HL-60/S4 treated with phorbol 12-myristate 13-acetate at 8.2 ng/mL for 4 days and 3 days (cell line): ENCODE measurements around the gene AMER2.
"Not testable (repeated sequence)": the region's sequence is repeated elsewhere in the genome, so short reads cannot be mapped to it uniquely, and the experiment has no call there.

Experiments
- in situ Hi-C: fragments of 300-500 bp; cut with MboI; formaldehyde crosslinking; loops from 2 replicates; pipeline ENCODE4 v1.15.0; 2022; ENCODE audit warnings: low sequenced_read_pairs

The AMER2 gene

DNA sequence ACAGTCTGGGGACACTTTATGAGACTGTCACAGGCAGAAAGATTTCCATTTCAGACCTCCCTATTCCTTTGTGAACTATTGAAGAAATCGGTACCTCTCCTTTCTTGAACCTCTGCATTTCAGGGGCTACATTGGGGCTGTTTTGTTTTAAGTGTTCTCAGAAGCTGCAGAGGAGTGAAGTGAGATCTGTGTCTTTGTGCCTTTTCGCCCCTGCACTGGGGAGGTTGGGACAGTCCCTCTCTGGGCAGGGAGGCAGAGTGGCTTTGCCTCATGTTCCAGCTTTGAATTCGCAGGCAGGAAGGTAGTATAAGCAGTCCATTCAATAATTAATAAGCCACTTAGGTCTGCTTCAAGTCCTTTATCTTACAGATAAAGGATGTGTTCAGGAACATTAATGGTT, 9.5 kb upstream of the AMER2 start:
- in situ Hi-C loops, result no loop called here

DNA sequence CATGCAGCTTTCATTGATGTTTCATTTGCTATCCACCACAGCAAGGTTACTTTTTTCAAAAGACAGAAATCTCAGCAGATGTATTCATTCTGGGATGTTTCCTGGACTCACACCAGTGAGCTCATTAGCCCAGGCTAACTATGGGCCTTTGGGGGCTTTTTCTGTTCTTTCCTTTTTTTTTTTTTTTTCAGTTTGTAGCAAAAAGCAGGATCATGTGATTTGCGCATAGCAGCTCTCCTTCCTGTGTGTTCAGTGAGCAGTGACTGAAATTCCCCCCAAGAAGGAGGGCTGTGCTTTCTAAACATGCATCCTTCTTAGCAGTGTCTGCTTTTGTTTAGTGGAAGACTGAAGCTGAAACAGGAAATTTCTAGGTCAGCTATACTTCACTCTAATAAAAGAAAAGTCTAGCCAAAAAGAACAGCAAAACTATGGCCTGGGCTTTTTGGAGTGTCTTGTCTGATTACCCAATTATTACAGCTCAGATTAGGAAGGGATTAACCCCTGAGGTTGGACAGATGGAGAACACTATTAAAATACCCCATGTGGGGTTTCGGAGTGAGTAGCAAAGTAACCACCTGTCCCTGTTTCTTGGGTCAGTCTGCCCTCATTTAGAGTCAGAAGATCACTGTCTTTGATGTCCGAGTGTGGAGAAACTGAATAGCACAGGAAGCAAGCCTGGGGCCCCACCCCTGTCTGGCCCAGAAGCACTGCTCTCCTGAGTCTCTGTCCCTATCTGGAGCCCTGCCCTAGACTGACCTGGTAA, 8.9 kb upstream of the AMER2 start:
- in situ Hi-C loops, result no loop called here

DNA sequence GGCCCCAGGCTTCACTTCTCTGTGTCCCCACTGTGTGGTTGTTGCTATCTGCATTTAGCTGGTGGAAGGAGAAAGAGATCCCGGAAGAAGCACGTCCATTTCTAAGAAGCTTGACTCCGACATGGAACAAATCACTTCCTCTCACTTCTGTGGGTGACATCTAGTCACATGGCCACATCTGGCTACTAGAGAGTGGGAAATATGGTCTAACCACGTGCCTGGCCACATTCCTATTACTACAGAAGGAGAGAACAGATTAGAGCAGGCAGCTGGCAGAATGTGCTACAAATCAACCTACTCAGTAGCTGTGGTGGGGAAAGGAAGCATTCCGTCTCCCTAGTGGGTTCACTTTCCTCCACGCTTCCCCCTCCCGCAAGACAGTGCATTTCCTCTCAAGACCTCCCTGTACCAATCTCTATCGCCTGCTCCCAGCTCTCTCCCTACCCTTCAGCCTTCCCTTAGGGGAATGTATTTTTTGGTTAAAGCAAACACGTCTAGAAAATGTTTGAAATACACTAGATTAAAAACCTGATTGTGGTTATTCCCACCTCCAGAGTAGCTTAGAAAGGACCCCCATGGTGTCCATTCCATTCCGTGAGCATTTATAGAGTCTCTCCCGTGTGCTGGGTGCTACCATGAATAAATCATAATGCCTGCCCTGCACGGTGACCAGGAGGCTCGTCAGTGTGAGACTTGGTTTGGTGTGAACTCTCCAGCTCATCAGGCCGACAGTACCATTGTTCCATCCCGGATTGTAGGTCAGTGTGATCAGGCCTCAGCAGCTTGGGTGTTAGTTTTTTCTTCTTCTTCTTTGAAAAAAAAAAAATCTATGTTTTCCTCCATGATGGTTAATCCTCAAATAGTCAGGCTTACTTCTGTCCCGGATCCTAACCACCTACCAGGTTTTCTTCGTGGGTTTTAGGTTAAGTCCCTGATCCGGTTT, 8.0 kb upstream of the AMER2 start:
- in situ Hi-C loops, result no loop called here

DNA sequence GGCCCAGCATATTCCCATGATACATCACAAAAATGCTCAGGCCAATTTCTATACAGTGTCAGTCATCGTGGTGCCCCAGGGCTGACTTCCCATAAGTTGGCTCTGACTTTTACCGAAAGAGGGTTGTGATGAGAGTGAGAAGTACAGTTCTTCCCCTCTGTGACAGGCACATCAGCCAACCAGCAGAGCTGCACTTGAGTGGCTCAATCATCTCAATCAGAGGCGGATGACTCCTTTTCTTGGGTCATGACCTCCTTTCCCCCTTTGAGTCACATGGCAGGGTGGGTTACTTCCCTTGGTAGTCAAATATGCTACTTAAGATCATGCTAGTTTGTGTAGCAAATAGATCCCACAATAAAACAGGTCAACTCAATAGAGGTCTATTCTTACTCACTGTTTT, 6.9 kb upstream of the AMER2 start:
- in situ Hi-C loops, result no loop called here

DNA sequence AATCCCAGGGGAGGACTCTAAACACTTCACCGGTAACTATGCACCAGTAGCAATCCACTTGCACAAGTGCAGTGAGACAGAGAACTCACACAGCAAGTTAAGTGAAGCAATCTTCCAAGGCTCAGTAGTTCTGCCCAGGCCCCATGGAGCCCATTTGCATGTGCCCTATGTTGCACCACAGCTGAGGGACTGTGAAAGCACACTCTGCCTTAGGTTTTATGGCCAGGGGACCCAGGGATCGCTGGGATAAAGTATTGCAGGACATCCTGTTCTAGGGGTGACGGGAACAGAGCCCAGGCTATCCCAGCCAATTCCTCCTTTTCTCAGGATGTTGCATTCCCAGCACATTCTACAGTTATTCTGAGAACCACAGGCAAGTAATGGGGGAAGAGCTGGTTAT, 6.0 kb upstream of the AMER2 start:
- in situ Hi-C loops, result no loop called here

- in situ Hi-C loops, result no loop called here
These were observed 5.5 kb upstream of the AMER2 start for GRCh38 chr13:25177636-25178035.

GRCh38 chr13:25177012-25177411, 4.9 kb upstream of the AMER2 start:
- in situ Hi-C loops, result no loop called here

DNA sequence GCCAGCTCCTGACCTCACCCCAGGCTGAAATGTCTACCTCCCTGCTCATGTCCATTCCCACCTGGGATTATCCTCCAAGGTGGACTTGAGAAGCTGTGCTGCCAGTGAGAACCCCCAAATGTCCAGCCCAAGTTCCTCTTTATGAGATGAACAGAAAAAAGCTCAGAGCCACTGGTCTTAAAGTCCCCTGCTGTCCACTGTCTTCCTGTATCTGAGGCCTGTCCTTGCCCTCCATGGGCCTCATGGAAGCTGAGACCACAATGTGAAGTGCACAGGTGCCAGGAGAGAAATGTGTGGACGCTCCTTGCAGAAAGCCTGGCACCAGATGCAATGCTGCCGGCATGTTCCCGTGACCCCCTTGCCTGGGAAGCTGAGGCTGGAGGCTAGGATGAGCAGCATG, 3.3 kb upstream of the AMER2 start:
- in situ Hi-C loops, result no loop called here

DNA sequence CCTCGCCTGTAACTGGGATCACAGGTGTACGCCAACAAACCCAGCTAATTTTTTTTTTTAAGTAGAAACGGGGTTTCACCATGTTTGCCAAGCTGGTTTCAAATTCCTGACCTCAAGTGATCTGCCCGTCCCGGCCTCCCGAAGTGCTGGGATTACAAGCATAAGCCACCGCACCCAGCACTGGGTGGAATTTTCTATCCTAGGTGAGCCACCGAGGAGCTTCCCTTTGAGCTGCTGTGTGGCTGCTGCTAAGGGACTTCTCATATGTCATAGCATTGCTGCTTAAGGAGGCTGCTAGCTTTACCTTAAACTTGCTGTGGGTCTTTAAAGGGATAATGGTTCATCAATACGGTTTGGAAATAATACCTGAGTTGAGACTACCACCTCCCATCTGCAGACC, 2.9 kb upstream of the AMER2 start:
- in situ Hi-C loops, result no loop called here

- in situ Hi-C loops, result no loop called here
These were observed 2.2 kb upstream of the AMER2 start for GRCh38 chr13:25174304-25174703.

DNA sequence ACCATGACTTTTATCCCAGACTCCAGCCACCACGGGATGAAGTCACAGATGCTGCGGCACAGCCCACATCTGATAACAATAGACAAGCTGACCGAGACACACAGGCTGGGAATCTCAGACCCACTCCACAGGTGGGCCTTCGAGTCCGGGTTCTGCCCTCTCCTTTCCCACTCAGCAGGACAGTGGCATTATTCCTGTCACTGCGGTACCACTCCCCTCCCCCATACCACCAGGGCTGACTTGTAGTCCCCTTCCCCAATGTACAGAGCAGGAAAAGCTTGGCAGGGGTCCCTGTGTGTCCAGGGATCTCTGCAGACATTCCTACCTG, 179 bp upstream of the AMER2 start:
- in situ Hi-C loops, result no loop called here

DNA sequence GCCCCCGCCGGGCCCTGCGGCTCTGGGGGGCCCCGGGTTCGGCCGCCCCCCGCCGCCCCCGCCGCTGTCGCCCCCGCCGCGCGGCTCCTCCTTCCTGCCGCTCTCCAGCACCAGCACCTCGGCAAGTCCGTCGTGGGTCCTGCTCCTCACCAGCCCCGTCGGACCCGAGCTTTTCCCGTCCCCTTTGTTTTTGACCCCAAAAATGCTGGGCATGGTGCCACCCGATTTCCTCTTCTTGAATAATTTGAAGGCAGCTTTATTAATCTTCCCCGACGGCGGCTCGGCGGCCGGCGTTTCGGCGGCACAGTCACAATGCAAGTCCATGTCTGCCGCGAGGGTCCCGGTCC, 945 bp downstream of the AMER2 start:
- in situ Hi-C loops, result no loop called here

GRCh38 chr13:25170554-25171111, 1.5 kb downstream of the AMER2 start:
- in situ Hi-C loops, result no loop called here

GRCh38 chr13:25169951-25170553, 2.0 kb downstream of the AMER2 start:
- in situ Hi-C loops, result no loop called here

DNA sequence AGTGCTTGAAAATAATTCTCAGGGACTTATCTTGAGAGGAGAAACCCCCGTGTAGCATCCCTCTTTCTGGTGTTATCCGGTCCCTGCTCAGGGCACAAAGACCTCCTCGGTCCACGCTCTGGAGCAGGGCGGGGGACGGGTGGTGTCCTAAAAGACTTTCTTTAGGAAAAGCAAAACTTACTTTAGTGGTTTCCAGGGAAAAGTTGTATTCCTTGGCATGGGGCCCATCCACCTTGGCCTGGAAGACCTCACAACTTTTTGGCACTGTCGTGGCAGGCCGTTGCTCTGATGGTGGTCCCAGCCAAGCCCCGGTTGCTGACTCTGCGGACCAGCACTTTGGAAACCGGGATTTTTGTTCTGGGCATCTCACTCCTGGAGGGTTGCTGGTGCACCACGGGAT, 2.7 kb downstream of the AMER2 start:
- in situ Hi-C loops, result no loop called here

DNA sequence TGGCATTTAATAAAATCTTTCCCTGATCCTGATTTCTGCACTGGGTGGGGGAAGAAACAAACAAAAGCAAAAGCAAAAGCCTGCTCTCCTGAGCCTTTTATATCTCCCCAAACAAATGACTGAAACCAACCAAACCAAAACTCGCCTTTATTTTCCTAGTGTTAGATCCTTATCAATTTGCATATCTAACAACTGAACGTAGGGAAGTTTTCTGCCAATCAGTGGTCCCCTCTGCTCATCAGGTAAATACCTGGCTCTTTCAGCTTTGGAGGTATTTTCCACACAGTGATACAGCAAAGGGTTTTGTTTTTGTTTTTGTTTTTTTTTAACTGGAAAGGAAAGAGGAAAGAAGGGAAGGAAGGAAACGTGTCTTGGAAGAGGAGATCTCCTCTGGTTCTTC, 3.3 kb downstream of the AMER2 start:
- in situ Hi-C loops, result no loop called here

DNA sequence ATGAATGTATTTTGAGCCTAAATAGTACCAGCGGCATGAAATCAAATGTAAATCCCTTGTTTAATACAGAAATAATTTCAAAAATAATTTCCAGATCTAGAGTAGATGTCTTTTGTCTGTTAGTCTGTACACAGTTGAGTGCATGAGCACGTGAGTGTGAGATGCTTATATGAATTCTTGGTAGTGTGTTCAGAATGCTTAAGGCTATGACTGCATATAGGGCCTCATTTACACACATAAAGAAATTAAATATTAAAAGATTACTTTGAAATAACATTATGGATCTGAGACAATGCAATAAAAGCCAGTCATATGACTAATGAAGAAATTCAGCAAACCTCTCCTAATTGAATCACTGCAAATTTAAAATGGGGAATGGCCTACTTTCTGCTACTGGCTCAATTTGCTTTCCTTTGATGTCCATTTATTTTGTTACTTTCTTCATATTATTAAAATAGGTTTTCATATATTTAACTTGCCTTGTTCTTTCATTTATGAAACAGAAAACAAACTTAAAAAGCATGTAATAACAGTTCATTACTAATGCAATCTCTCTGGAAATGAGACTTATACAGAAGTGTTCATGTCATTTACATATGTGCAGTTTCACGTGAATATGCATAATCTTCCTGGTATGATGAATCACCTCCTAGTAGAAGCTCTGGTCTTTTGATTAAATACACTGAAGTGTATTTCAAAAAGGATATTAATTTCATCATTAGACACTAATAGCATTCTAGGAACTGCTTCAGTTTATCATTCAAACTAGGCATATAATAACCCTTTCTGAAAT, 4.5 kb downstream of the AMER2 start:
- in situ Hi-C loops, result no loop called here

GRCh38 chr13:25166306-25166705, 5.8 kb downstream of the AMER2 start:
- in situ Hi-C loops, result no loop called here

DNA sequence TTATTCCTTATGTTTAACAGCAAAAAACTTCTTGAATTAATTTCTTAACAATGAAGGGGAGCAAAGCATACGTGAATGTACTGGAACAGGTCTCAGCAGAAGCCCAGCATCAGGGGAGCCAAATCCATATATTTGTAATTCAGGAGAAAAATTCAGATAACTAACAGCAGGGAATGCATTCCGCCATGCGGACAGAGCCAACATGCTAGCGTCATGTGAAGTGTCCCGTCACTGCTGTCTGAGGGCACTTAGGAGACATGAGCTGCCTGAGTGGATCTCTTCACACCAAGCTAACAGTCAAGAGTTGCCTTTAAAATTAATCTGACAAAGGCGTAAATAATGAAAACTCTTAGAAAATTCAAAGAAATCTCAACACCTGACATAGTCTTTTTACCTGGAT, 6.4 kb downstream of the AMER2 start:
- in situ Hi-C loops, result no loop called here

- in situ Hi-C loops, result not testable (repeated sequence)
These were observed 6.9 kb downstream of the AMER2 start for GRCh38 chr13:25165163-25165562.

- in situ Hi-C loops, result no loop called here
These were observed 14.4 kb downstream of the AMER2 start for GRCh38 chr13:25157681-25158080.
